Measurements from ENCODE around the gene UNC45A.
"Not testable (repeated sequence)": the region's sequence is repeated elsewhere in the genome, so short reads cannot be mapped to it uniquely, and the experiment has no call there.

GRCh38 chr15:90909449-90909848 is 25.6 kb upstream of the UNC45A start:
- not testable (repeated sequence) for TF ChIP-seq POLR2AphosphoS5 (IDR thresholded peaks at IDR 0.05; ENCODE audit: borderline replicate concordance, low read depth, low read length); EZH2 (IDR thresholded peaks at IDR 0.05); FOXP2 (optimal IDR thresholded peaks at IDR 0.05; ENCODE audit: control extremely low read depth, extremely low read length, insufficient read depth)

Measured in SK-N-MC (cell line).